Progenitor cell of endocrine pancreas (in vitro differentiated cells): ENCODE data around the gene CKB. TPM values are rescaled to one million over a fixed set of nuclear protein-coding genes. Genes with fewer than 3 reads are reported as not detected.

ENCODE experiments used
- DNase-seq: peaks from one replicate; pipeline ENCODE4 v3.0.0; 2021; ENCODE audit warnings: low spot score; ENCODE audit not compliant: unreplicated experiment
- H3K27ac Mint-ChIP-seq: 2 replicates; pipeline ENCODE4 v1.8.0; 2021; ENCODE audit warnings: mild to moderate bottlenecking, moderate library complexity, mixed read lengths
- H3K27me3 Mint-ChIP-seq: 2 replicates; pipeline ENCODE4 v1.8.0; 2021; ENCODE audit warnings: mixed read lengths
- H3K36me3 Mint-ChIP-seq: 2 replicates; pipeline ENCODE4 v1.8.0; 2022; ENCODE audit warnings: mixed read lengths; ENCODE audit not compliant: insufficient read depth
- H3K4me1 Mint-ChIP-seq: 2 replicates; pipeline ENCODE4 v1.8.0; 2021; ENCODE audit warnings: low read depth, mixed read lengths
- H3K4me3 Mint-ChIP-seq: 2 replicates; pipeline ENCODE4 v1.8.0; 2021; ENCODE audit warnings: low read depth, mild to moderate bottlenecking, moderate library complexity, mixed read lengths
- H3K9me3 Mint-ChIP-seq: 2 replicates; pipeline ENCODE4 v1.8.0; 2021; ENCODE audit warnings: low read depth, mixed read lengths
- CTCF ChIP-seq: fragments of 200-600 bp; sonication (generic); IDR thresholded peaks from one replicate; pipeline ENCODE4 v1.5.0; 2021; ENCODE audit warnings: antibody characterized with exemption, mild to moderate bottlenecking; ENCODE audit not compliant: unreplicated experiment
- total RNA-seq: library from RNA; stranded (reverse); gene quantifications from 2 replicates; pipeline ENCODE4 v1.2.1, GENCODE V29; 2021

Gene CKB
- total RNA-seq, 1 donor from 2014 or later, result 983 TPM

DNA sequence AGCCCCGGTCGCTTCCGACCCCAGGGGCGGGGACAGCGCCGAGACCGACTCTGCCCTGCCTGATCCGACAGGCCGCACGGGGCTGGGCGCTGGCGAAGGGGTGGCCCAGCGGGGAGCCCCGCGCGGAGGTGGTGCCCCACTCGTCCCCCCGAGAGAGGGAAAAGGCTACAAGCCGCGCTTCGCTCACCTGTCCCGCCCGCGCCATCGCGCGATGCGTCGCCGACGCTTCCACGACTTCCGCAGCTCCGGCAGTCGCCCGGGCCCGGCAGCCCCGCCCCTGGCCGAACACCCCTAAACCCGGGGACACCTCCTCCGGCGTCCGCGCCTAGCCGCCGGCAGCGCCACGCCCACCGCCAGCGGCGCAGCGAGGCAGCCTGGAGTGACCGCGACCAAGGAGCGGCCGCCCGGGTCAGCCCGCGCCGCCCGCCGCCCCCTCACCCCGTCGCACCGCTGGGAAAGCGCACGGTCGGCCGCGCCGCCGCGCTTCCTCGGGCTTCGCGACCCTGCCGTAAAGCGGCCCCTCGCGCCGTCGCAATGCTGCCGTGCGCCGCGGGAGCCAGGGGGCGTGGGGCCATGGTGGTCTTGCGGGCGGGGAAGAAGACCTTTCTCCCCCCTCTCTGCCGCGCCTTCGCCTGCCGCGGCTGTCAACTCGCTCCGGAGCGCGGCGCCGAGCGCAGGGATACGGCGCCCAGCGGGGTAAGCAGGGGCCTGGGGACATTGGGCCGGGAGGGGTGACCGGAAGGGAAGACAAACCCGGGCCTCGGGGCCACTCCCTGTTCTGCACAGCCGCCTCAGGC lies 40.0 kb upstream of the CKB start, which contains the start of the genes BAG5 and COA8:
Gene BAG5, minus strand, starts transcription at position 229 of the 797 bp plus-strand sequence. CDS start 1,493 bp downstream, outside the sequence.
Gene COA8, plus strand, starts transcription at position 532 of the 797 bp plus-strand sequence. Its CDS starts 42 bp downstream, at position 574.
- H3K27me3 Mint-ChIP-seq, result no peaks in the 10 kb centered on the region
- DNase-seq, result peak; percentile 86

DNA sequence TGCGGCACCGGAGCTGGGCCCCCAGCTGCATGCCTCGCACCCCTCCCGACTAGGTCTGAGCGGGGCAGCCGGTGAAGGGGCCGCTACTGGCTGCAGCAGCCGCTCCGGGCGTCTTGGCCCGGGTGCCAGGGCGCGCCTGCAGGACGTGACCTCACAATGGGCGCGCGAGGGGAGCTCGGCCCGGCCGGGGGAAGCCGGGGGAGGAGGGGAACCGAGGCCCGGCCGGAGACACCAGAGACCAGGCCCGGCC lies 39.5 kb upstream of the CKB start:
- H3K4me1 Mint-ChIP-seq, result peaks cover 24% of the 10 kb centered on the region
- peak overlapping the region; percentile 93 for H3K4me3 Mint-ChIP-seq
- H3K36me3 Mint-ChIP-seq, result peaks cover 10% of the 10 kb centered on the region
- no peaks in the 10 kb centered on the region for H3K9me3 Mint-ChIP-seq
- DNase-seq, result no peak
- H3K27ac Mint-ChIP-seq, result peak overlapping the region; percentile 94
- H3K27me3 Mint-ChIP-seq, result no peaks in the 10 kb centered on the region
- no peak for TF ChIP-seq CTCF

More for the DNA sequence above, 40.0 kb upstream of the CKB start, which contains the start of the genes BAG5 and COA8:
- peak within 1 kb of the TSS; percentile 94 for H3K27ac Mint-ChIP-seq
- H3K36me3 Mint-ChIP-seq, result peaks cover 10% of the 10 kb centered on the region
- no peak for TF ChIP-seq CTCF
- H3K9me3 Mint-ChIP-seq, result no peaks in the 10 kb centered on the region
- peaks cover 24% of the 10 kb centered on the region for H3K4me1 Mint-ChIP-seq
- peak within 1 kb of the TSS; percentile 93 for H3K4me3 Mint-ChIP-seq

DNA sequence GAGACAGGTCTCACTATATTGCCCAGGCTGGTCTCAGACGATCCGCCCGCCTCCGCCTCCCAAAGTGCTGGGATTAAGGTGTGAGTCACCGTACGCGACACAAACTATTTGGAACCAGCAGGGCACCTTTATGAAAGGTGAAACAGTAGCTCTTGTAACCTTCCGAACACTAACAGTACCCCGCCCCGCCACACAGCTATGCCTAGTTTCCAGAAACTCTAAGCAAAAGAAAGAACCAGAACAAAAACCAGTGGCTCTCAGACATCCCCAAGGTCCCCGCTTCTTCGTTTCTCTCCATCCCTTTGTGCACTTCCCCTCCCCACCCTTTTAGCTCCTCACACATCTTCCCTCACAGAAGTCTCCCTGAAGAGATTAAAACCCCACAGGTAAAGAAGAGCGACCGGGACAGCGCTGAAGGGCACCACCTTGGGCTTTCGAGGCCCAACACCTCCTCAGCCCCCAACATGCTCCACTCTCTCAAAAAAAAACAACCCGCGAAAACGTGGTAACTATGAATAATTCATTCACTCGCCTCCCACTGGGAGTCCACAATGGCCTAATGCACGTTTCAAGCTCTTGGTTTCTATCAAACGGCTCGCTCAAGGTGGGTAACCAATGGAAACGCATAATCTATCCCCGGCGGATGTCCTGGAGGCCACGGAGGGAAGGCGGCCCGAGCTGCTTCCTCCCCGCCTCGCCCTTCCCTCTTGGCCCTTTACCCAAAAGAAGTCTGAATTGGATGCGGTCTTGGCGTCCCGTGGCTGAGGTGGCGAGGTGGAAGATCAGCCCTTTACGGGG lies 39.0 kb upstream of the CKB start:
- Mint-ChIP-seq H3K9me3 (no peaks in the 10 kb centered on the region), H3K27me3 (no peaks in the 10 kb centered on the region), H3K4me1 (peaks cover 24% of the 10 kb centered on the region), H3K4me3 (peak overlapping the region; percentile 93), H3K27ac (peak overlapping the region; percentile 94), H3K36me3 (peaks cover 10% of the 10 kb centered on the region)
- peak; percentile 19 for TF ChIP-seq CTCF
- no peak for DNase-seq

GRCh38 chr14:103560691-103561090 lies 38.1 kb upstream of the CKB start:
- TF ChIP-seq CTCF, result no peak
- Mint-ChIP-seq H3K4me1 (peaks cover 24% of the 10 kb centered on the region), H3K27me3 (no peaks in the 10 kb centered on the region), H3K27ac (peak overlapping the region; percentile 94), H3K36me3 (peaks cover 10% of the 10 kb centered on the region), H3K9me3 (no peaks in the 10 kb centered on the region), H3K4me3 (peak overlapping the region; percentile 93)
- no peak for DNase-seq

DNA sequence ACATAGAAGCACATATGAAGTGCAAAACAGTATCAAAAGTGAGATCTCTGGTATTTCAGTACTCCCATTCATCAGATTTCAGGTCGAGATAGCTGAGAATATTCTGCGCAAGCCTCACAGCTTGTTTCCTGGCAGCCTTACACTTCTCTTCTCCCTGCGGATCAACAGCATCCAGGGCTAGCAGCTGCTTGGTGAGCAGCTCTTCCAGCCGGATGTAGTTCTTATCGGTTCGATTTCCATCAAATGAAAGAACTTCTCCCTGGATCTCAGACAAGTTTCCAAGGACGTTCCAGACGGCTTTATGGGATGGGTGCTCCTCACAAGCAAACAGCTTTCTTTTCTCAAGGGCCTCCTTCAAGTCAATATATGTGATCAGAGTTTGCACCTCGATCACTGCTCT lies 37.1 kb upstream of the CKB start:
- H3K4me3 Mint-ChIP-seq, result no peak overlapping the region
- no peak for DNase-seq
- H3K27me3 Mint-ChIP-seq, result no peaks in the 10 kb centered on the region
- H3K9me3 Mint-ChIP-seq, result no peaks in the 10 kb centered on the region
- no peak for TF ChIP-seq CTCF
- H3K4me1 Mint-ChIP-seq, result peaks cover 23% of the 10 kb centered on the region
- H3K27ac Mint-ChIP-seq, result no peak overlapping the region
- H3K36me3 Mint-ChIP-seq, result peaks cover 10% of the 10 kb centered on the region
